GM15510 (cell line): ENCODE measurements around the gene NEK9.

Experiments
- POLR2A ChIP-seq: IDR thresholded peaks from 3 replicates; pipeline ENCODE4 v1.6.1; 2011; ENCODE audit warnings: borderline replicate concordance; ENCODE audit not compliant: insufficient read length; ENCODE audit errors: extremely low read depth

Gene NEK9

DNA sequence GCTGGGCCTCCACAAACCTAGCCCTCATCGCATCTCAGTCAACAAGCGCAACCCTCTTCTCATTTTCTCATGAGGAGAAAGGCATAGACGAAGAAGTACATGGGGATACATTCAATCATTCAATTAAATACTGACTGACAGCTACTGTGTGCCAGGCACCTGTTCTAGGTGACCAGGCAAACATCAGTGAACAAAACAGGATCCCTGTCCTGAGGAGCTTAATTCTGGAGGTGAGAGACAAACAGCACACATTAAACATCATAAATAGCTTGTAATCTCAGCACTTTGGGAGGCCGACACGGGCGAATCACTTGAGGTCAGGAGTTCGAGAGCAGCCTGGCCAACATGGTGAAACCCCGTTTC, 62.7 kb downstream of the NEK9 start:
- TF ChIP-seq POLR2A = no peak

DNA sequence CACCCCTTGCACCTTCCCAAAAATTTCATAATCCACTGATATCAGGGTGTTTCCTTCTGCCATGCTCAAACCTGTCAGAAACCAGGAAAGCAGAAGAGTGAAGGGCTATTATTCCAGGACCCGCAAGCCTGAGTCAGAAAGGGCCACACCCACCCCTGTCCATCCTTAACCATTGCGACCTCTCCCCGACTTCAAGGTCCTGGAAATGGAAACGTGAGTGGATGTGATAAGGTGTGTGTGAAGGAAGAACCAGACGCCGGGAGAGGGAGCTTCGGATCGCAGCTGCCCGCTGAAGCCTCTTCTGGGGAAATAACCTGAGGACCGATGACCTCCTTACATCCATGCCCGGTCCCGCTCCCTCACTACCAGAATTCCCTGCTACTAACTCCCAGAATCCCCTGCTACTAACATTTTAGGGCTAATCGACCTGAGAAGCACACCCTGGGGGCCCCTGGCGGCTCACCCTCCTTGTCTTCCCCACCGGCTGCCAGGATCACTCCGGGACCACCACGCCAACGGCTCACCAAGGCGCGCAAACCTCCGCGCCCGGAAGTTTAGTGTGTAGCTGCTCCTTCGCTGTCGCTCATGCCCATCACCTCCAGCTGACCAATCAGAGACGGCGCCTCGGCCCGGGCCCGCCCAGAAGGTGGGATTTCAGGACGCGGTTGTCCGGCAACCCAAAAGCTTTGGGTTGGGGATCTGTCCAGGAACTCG, 63.2 kb downstream of the NEK9 start, which contains the start of gene ACYP1:
ACYP1 (minus strand) TSS at position 534 of the 714 bp plus-strand sequence; CDS start at position 63, 471 bp downstream.
- peak; percentile 60 for TF ChIP-seq POLR2A

DNA sequence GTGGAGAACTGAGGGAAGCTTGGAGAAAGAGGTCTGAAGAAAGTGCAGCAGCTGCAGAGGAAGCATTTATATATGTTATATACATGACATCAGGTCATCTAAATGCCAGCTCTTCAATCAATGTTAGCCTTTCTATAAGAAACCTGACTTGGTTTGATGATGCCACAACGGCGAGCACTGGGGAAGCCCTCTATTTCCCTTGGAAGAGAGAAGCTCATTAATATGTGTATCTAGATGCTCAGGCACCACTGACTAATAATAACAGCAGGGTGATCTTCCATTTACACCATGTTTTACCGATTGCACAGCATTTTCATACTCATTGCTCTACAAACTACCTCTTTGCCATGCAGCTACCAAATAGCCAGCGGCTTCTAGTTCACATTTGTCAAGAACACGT, 63.8 kb downstream of the NEK9 start:
- TF ChIP-seq POLR2A = no peak

DNA sequence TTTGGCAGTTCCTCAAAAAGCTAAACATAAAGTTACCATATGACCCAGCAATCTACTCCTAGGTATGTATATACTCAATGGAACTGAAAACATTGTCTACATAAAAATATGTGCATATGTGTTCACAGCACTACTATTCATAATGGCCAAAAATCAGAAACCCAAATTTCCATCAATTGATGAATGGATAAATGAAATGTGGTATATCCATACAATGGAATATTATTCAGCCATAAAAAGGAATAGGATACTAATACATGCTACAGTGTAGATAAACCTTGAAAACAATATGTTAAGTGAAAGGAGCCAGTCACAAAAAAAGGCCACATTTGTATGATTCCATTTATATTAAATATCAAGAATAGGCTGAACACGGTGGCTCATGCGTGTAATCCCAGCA, 66.4 kb downstream of the NEK9 start:
- TF ChIP-seq POLR2A = no peak

DNA sequence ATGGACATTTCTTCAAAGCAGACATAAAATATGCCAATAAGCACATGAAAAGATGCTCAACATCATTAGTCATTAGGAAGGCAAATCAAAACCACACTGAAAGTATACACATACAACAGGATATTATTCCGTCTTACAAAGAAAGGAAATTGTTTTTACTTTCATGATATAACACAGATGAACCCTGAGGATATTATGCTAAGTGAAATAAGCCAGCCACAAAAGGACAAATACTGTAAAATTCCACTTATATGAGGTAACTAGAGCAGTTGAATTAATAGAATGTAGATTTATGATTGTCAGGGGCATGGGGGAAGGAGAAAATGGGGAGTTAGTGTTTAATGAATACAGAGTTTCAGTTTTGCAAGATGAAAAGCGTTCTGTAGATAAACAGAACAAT, 67.2 kb downstream of the NEK9 start:
- no peak for TF ChIP-seq POLR2A

DNA sequence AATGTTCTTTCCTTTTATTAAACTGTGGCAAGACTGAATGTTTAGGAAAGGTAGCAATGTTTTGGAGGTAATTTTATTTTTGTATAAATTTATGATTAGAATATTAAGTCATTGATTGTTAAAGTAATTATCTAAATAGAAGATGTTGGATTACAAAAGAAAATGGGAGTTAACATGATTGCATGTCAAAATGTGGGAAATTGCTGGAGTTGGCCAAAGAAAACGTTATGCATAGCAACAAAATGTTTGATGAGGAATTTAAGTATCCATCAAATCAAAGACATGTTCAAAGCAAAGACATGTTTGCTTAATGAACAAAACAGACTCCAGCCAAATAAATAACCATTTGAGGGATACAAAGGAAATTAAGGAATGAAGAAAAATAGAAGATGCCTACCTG, 72.4 kb downstream of the NEK9 start:
- no peak for TF ChIP-seq POLR2A

DNA sequence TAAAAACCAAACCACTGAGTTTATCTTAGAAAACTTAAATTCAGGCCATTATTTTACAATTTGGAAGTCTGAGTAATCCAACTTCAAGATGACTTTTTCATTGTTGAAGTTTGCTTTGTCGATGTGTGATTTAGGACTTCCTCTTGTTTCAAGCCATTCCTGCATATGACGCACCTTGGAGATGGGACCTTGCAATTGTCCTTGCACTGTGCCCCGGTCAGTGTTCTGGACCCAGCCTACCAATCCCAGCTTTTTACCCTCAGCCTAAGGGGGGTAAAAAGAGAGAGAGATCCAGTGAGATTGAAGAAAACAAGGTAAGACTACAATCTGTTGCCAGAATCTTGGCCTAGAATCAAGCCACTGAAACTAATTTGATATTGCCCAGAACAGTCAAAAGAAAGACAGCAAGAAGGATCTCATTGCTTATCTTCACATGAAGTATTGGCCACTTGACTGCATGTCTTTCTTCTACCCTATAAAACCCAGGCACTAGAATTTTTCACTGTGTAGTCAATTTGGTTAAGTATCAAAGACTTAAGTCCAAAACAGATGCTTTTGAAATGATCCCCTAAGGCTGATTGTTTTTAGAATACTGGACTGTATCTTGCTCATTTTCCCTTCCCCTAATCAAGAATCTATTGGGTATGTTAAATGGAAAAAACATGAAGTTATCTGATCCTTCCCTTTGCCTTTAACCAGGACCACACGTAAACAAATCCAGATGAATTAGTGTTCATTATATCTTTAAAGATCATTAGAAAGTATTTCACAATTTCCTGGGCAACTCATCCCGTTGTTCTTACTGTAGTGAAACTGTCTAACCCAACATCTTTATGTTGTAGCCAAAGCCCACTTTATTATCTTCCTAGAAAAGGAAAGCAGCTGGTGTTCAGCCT, 73.2 kb downstream of the NEK9 start:
- no peak for TF ChIP-seq POLR2A

DNA sequence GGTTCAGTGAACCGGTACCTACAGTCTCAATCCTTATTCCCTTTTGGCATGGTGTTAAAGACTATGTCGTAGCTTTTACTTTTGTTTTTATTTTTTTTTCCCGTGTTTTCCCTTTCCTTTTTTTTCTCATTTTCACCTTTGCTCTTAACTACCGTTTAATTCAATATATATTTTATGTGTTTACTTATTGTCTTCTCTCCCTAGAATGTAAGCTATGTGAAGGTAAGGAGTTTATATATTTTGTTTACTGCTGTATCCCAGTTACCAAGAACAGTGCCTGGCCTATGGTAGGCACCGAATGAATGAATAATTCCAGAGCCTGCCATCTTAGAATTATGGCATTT, 75.3 kb downstream of the NEK9 start:
- no peak for TF ChIP-seq POLR2A

DNA sequence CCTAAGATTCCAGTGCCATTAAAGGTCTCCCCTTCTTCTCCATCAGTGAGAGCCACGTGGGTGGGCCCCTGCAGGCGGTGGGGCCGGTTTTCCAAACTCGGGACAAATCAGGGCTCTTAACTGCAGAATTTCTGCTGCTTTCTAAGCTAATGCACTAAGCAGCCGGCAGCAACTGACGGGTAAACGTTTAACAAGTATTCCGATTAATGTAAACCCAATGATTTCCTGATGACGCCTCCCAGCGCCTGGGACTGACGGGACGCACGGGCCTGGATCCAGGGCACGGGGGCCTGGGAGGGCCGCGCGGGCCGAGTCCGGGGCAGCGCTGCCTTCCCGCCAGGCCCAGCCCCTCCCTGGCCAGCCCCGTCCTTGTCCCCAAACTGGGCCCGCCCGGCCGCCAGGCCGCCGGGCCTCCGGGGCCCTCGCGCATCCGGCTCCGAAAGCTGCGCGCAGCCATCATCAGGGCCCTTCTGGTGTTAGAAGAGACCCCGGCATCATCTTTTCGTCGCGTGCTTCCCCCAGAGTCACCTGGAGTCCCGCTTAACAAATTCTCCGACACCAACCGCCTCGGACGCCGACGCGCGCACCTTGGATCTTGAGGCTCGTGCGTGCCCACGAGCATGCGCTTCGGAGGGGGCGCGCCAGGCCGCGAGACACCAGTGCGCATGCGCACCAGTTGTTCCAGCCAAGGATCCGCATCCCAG, 75.8 kb downstream of the NEK9 start, which contains the start of gene MLH3:
MLH3 (minus strand) TSS at position 616 of the 704 bp plus-strand sequence. CDS start 1,812 bp downstream, outside the sequence.
- TF ChIP-seq POLR2A = peak; percentile 76

DNA sequence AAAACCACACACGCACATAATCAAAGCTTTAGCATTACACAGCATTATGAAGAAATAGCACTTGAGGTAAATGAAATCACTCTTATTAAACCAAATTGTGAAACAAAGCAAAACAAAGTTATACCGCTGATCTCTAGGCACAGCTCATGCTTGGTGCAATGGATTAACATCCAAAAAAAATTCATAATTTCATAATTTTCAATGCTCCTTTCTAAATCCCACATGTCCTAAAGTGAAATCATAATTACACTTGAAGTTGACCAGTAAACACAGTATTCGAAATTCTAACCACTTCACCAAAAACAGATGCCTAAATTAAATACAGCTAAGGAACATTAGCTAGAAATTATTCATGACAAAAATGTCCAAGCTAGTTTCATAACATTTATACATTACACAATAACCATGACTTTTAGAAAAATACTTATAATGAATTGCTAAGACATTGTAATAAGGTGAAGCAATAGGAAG, 77.1 kb downstream of the NEK9 start:
- no peak for TF ChIP-seq POLR2A

DNA sequence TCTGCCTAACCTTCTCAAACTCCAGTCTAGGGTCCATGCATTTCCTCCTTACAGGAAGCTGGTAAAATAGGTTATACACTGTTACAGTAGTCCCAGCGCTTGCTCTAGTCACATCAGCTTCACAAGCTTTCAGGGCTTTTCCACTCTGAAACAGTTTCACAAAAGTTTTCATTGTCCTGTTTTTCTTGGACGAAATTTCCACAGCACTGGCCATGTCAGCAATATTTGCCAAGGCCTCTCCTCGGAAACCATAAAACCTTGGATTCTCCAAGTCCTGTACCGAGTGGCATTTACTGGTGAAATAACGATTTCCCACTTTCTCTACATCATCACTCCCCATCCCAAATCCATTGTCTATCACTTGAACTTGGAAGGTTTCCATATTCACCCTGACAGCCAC, 77.7 kb downstream of the NEK9 start:
- no peak for TF ChIP-seq POLR2A

DNA sequence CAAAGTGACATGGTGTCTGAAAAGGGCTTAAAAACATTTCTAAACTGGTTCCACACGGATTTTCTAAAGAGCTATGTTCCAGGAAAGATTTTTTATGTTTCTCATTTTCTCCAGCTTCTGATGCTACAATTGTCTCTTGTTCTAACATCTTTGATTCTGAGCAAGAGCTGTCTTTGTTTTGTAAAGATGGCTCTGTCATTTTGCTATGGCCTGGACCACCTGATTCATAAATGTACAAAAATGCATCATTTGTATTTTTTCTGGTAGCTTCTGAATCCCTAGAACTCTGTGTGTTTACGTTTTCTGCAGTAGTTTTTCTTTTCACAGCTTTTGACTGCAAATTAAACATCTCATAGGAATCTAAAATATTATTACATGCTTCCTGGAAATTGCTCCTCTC, 78.7 kb downstream of the NEK9 start:
- no peak for TF ChIP-seq POLR2A

DNA sequence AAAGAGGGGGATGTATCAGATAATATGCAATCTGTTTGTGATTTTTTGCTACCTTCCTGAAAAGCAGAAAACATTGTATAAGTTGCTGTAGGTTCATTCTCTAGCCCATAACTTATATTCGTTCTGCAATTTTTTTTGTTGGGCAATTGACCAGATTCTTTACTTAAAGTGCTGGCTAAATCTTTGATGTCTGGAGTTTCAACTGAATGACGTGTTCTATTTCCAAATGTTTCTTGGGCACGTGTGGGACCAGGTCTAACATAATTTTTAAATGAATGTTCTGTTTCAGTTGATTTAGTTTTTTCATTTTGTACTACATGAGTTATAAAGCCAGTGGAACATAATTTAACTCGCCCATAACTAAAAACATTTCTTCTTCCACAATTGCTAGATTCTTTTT, 79.3 kb downstream of the NEK9 start:
- TF ChIP-seq POLR2A = no peak

DNA sequence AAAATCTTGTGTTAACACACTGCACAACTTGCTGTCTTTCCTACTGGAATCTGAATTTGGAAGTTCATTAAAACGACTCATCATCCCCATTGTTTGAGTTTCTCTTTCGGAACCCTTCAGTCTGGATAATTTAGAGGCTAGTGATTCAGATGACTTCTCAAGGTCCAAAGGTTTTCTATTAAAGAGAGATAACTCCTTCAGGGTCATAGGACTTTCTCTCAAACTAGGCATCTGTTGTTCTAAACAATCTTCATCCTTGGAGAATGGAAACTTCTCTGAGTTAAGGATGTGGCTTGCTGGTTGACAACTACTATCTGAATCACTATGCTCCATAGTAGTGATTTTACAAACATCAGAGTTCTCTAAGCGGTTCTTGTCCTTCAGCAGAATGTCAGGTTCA, 79.9 kb downstream of the NEK9 start:
- no peak for TF ChIP-seq POLR2A

DNA sequence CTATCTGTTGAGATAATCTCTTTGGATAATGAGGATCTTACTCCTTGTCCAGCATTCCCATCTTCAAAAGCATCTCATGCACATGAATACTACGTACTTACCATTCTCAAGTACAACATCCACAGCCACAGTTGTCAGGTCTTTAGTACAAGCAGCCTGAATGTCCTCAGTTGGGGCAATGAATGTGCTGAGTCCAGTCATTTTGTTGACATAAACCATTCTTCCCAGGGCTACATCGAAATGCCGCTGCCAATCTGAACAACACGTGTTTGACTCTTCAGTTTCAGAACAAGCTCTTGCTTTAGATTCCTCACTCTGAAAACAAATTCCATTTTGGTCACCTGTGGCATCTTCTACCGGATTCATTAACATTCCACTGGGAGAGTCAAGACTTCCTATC, 80.6 kb downstream of the NEK9 start:
- TF ChIP-seq POLR2A = no peak
